LNCaP clone FGC (cell line): ENCODE measurements around the gene PHLPP1.

Experiments used
- DNase-seq: peaks from one replicate; pipeline ENCODE4 v3.0.0-alpha.2; 2011; ENCODE audit warnings: low read depth
- H3K4me3 ChIP-seq: 2 replicates; pipeline ENCODE4 v1.5.1; 2011; ENCODE audit warnings: mild to moderate bottlenecking, low read depth, low read length, control low read depth
- CTCF ChIP-seq: IDR thresholded peaks from 2 replicates; pipeline ENCODE4 v1.5.1; 2012; ENCODE audit warnings: mild to moderate bottlenecking; ENCODE audit not compliant: control insufficient read depth, insufficient read depth; ENCODE audit errors: extremely low read depth

PHLPP1 gene

GRCh38 chr18:62942578-62942977 is 227.2 kb downstream of the PHLPP1 start:
- TF ChIP-seq CTCF, result no peak
- no peak for DNase-seq
- no peak overlapping the region for H3K4me3 ChIP-seq

GRCh38 chr18:62944454-62944853 is 229.1 kb downstream of the PHLPP1 start:
- no peak overlapping the region for H3K4me3 ChIP-seq
- no peak for DNase-seq
- no peak for TF ChIP-seq CTCF

GRCh38 chr18:62948788-62949187 is 233.4 kb downstream of the PHLPP1 start:
- TF ChIP-seq CTCF, result no peak
- DNase-seq, result no peak
- no peak overlapping the region for H3K4me3 ChIP-seq

- no peak overlapping the region for H3K4me3 ChIP-seq
- DNase-seq, result no peak
- TF ChIP-seq CTCF, result no peak
Observed at GRCh38 chr18:62950246-62950645, 234.9 kb downstream of the PHLPP1 start.

GRCh38 chr18:62952807-62953206 is 237.5 kb downstream of the PHLPP1 start:
- no peak for DNase-seq
- TF ChIP-seq CTCF, result no peak
- H3K4me3 ChIP-seq, result no peak overlapping the region

- DNase-seq, result no peak
- no peak for TF ChIP-seq CTCF
- H3K4me3 ChIP-seq, result no peak overlapping the region
Observed at GRCh38 chr18:62953663-62954062, 238.3 kb downstream of the PHLPP1 start.

GRCh38 chr18:62954366-62954765 is 239.0 kb downstream of the PHLPP1 start:
- DNase-seq, result no peak
- H3K4me3 ChIP-seq, result no peak overlapping the region
- no peak for TF ChIP-seq CTCF
